Activated CD8-positive, alpha-beta T cell treated with anti-CD3 and anti-CD28 coated beads for 36 hours (primary cell): Measurements from ENCODE around the gene LRIG1. TPM values are rescaled to one million over a fixed set of nuclear protein-coding genes. Genes with fewer than 3 reads are reported as not detected.

Experiments used
- ATAC-seq: fragments of 200-7000 bp; cut with Tn5 transposase; one replicate; pipeline ENCODE4 v1.10.0; 2021; ENCODE audit warnings: mild to moderate bottlenecking, moderate library complexity
- CTCF ChIA-PET: fragments of 350-600 bp; sonication (Branson Sonifier 250); formaldehyde crosslinking; loops from one replicate; lab custom pipeline; 2021; ENCODE audit warnings: antibody characterized with exemption; lab: Charles Lee
- POLR2A ChIA-PET: fragments of 350-600 bp; sonication (Branson Sonifier 250); formaldehyde crosslinking; loops from one replicate; lab custom pipeline; 2021; ENCODE audit warnings: antibody characterized with exemption; lab: Charles Lee
- DNase-seq: peaks from one replicate; pipeline ENCODE4 v3.0.0-alpha.2; 2020
- H3K27ac Mint-ChIP-seq: one replicate; pipeline ENCODE4 v1.8.0; 2021; ENCODE audit warnings: mild to moderate bottlenecking, mixed read lengths
- H3K27me3 Mint-ChIP-seq: one replicate; pipeline ENCODE4 v1.8.0; 2021; ENCODE audit warnings: mixed read lengths
- H3K36me3 Mint-ChIP-seq: one replicate; pipeline ENCODE4 v1.8.0; 2021; ENCODE audit warnings: low read depth, mixed read lengths
- H3K4me1 Mint-ChIP-seq: one replicate; pipeline ENCODE4 v1.8.0; 2021; ENCODE audit warnings: low read depth, mixed read lengths
- H3K4me3 Mint-ChIP-seq: one replicate; pipeline ENCODE4 v1.8.0; 2021; ENCODE audit warnings: mild to moderate bottlenecking, moderate library complexity, mixed read lengths
- H3K9me3 Mint-ChIP-seq: one replicate; pipeline ENCODE4 v1.8.0; 2021; ENCODE audit warnings: mixed read lengths
- intact Hi-C: fragments of 100-400 bp; cut with micrococcal nuclease; formaldehyde crosslinking; loops from one replicate; pipeline ENCODE4 v1.10.0; 2022
- total RNA-seq, 2 experiments: library from RNA; stranded (reverse); gene quantifications; one replicate each; pipeline ENCODE4 v1.2.3, GENCODE V29; 2021
- TF ChIP-seq, protein P1 (sequence below): fragments of 200-600 bp; IDR thresholded peaks from one replicate; pipeline ENCODE4 v1.8.0; 2022; ENCODE audit warnings: antibody characterized with exemption, mild to moderate bottlenecking

Gene LRIG1
- total RNA-seq, 2 experiments from 2014 or later, result 12.7 to 13.0 TPM

DNA sequence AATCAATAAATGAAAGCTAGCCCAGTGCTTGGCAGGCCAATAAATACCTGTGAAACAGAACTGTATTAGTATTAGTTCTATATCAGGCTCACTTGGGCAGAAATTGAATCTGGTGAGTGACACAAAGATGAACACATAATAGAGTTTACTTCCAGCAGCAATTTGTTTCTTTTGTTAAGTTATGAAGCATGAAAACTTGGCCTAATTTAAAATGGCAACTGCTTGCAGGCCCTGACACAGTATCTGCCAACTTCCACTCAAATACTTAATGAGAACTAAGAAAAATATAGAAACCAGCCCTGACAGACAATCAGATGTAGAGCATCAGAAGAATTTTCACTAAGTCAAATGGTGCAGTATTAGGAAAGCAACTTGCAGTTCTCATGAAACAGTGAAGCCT lies 37.6 kb upstream of the LRIG1 start:
- no peaks in the 10 kb centered on the region for H3K27me3 Mint-ChIP-seq
- H3K27ac Mint-ChIP-seq, result no peak overlapping the region
- H3K4me3 Mint-ChIP-seq, result no peak overlapping the region
- ATAC-seq (no peak), DNase-seq (no peak)
- ChIA-PET POLR2A (no interaction called here), CTCF (interaction anchor here (1.7 kb wide), 1 partner anchor 130 kb away, joined by 4 read pairs; no protein-coding TSS in a partner anchor)
- H3K4me1 Mint-ChIP-seq, result no peaks in the 10 kb centered on the region
- H3K36me3 Mint-ChIP-seq, result no peaks in the 10 kb centered on the region
- TF ChIP-seq, protein P1, sequence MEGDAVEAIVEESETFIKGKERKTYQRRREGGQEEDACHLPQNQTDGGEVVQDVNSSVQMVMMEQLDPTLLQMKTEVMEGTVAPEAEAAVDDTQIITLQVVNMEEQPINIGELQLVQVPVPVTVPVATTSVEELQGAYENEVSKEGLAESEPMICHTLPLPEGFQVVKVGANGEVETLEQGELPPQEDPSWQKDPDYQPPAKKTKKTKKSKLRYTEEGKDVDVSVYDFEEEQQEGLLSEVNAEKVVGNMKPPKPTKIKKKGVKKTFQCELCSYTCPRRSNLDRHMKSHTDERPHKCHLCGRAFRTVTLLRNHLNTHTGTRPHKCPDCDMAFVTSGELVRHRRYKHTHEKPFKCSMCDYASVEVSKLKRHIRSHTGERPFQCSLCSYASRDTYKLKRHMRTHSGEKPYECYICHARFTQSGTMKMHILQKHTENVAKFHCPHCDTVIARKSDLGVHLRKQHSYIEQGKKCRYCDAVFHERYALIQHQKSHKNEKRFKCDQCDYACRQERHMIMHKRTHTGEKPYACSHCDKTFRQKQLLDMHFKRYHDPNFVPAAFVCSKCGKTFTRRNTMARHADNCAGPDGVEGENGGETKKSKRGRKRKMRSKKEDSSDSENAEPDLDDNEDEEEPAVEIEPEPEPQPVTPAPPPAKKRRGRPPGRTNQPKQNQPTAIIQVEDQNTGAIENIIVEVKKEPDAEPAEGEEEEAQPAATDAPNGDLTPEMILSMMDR, result no peak
- intact Hi-C loops, result no loop called here
- H3K9me3 Mint-ChIP-seq, result peaks cover 3% of the 10 kb centered on the region

DNA sequence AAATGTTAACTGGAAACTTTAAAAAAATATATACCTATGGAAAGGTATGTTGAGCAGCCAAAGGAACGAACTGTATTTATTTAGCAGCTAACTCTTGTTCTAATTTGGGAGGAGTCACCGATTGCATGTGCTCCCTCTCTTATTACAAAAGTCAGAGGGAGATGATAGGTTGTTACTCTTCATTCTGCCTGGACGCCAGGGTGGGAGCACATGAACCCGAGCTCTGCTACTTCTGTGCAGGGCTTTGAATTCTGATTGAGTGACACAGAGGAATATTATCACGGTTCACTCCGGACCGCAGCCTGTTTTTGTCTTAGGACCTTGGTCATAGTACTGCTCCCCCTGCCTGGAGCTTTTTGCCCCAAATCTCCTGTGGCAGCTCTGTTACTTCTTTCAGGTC lies 36.9 kb upstream of the LRIG1 start:
- no peak for ATAC-seq
- no peak for DNase-seq
- peaks cover 3% of the 10 kb centered on the region for H3K9me3 Mint-ChIP-seq
- H3K4me1 Mint-ChIP-seq, result no peaks in the 10 kb centered on the region
- TF ChIP-seq, protein P1, result no peak
- CTCF ChIA-PET, result interaction anchor here (1.7 kb wide), 1 partner anchor 130 kb away, joined by 4 read pairs; no protein-coding TSS in a partner anchor
- POLR2A ChIA-PET, result no interaction called here
- H3K36me3 Mint-ChIP-seq, result no peaks in the 10 kb centered on the region
- H3K27me3 Mint-ChIP-seq, result no peaks in the 10 kb centered on the region
- H3K4me3 Mint-ChIP-seq, result no peak overlapping the region
- no peak overlapping the region for H3K27ac Mint-ChIP-seq
- intact Hi-C loops, result no loop called here

DNA sequence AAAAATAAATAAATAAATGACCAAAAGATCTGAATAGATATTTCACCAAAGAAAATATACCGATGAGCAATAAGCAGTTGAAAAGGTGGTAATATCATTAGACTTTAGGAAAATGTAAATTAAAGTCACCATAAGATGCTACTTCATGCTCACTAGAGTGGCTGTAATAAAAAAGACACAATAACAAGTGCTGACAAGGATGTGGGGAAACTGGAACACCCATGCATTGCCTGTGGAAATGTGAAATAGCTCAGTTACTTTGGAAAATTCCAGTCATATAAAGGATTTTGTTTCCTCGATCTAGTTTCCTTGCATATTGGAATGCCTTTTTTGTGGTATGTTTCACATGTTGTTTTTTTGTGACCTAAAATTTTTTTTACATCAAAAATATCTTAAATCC lies 36.0 kb upstream of the LRIG1 start:
- TF ChIP-seq, protein P1, result no peak
- H3K9me3 Mint-ChIP-seq, result no peaks in the 10 kb centered on the region
- POLR2A ChIA-PET, result no interaction called here
- DNase-seq (no peak), ATAC-seq (no peak)
- no peak overlapping the region for H3K27ac Mint-ChIP-seq
- no peak overlapping the region for H3K4me3 Mint-ChIP-seq
- H3K4me1 Mint-ChIP-seq, result no peaks in the 10 kb centered on the region
- CTCF ChIA-PET, result interaction anchor here (1.7 kb wide), 1 partner anchor 129 kb away, joined by 4 read pairs; no protein-coding TSS in a partner anchor
- intact Hi-C loops, result no loop called here
- H3K27me3 Mint-ChIP-seq, result no peaks in the 10 kb centered on the region
- H3K36me3 Mint-ChIP-seq, result no peaks in the 10 kb centered on the region

DNA sequence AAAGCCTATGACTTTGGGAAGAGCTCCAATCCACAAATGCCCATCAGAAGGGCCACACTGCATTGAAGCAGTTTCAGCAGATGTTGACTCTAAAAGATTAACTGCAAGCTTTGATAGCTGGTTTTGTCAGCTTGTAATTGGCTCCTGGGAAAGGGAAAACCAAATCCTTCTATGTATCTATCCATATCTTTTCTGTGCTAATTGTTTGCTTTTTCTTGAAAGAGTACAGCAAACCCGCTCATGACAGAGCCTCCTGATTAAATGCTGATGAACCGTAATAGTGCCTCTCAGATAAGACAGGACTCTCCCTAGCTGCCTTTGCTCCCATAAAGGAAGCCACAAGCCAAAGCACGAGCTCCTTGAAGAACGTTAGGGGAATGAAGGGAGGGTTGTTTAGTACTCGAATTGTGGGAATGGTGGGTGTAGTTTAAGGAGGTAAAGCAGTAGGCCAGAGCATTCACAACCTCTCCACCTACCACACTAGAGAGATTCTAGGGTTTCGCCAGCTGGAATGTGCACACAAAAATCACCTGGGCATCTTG lies 33.6 kb upstream of the LRIG1 start:
- TF ChIP-seq, protein P1, result no peak
- Mint-ChIP-seq H3K36me3 (no peaks in the 10 kb centered on the region), H3K9me3 (no peaks in the 10 kb centered on the region), H3K27ac (no peak overlapping the region), H3K27me3 (no peaks in the 10 kb centered on the region), H3K4me3 (no peak overlapping the region), H3K4me1 (no peaks in the 10 kb centered on the region)
- ATAC-seq (no peak), DNase-seq (no peak)
- intact Hi-C loops, result no loop called here
- ChIA-PET POLR2A (no interaction called here), CTCF (interaction anchor here (1.0 to 1.2 kb wide), 3 partner anchors 8 to 403 kb away, joined by 4 to 5 read pairs (median 4); no protein-coding TSS in a partner anchor)

DNA sequence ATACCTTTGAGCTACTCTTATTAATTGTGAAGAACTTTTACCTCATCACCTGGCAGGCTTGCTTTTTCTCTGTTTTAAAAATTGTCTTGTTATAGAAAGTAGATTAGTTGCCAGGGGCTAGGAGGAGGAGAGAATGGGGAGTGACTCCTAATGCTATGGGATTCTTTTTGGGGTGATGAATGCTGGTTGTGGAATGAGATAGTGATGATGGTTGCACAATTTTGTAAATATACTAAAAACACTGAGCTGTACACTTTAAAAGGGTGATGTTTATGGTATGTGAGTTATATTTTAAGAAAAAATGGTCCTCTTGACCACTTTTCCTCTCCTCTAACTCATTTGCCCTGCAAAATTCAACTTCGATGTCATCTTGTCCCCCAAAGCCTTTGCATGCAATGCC lies 31.8 kb upstream of the LRIG1 start:
- TF ChIP-seq, protein P1, result no peak
- Mint-ChIP-seq H3K27me3 (no peaks in the 10 kb centered on the region), H3K4me3 (no peak overlapping the region), H3K9me3 (no peaks in the 10 kb centered on the region), H3K36me3 (no peaks in the 10 kb centered on the region), H3K4me1 (no peaks in the 10 kb centered on the region), H3K27ac (no peak overlapping the region)
- ChIA-PET CTCF (no interaction called here), POLR2A (no interaction called here)
- no peak for DNase-seq
- no peak for ATAC-seq
- intact Hi-C loops, result no loop called here
